ENCODE data around the gene PURB. TPM values are rescaled to one million over a fixed set of nuclear protein-coding genes. Genes with fewer than 3 reads are reported as not detected.

Gene PURB
- total RNA-seq, 1 experiment from 2014 or later: 26.3 TPM

- no peak for TF ChIP-seq CTCF (IDR thresholded peaks at IDR 0.05; ENCODE audit: insufficient read depth in 1 of 2, low read depth in 1 of 2, low read length in 1 of 2, severe bottlenecking in 1 of 2, unreplicated experiment in 1 of 2)
- H3K9me3 Mint-ChIP-seq (ENCODE audit: unreplicated experiment): no peaks in the 10 kb centered on the region
- peak; percentile 50 to 62 for DNase-seq
- no peaks in the 10 kb centered on the region for H3K27me3 Mint-ChIP-seq (ENCODE audit: insufficient read depth, unreplicated experiment)
- intact Hi-C loops (cut with micrococcal nuclease; ENCODE audit: unreplicated experiment): loop anchor here (1.0 to 10.0 kb wide), 4 partner anchors 28 to 100 kb away; partner anchors contain the start of gene H2AZ2
- Histone ChIP-seq H3K4me1 (peaks cover 26% of the 10 kb centered on the region), H3K4me3 (ENCODE audit: low read depth, low read length) (peak overlapping the region; percentile 78), H3K36me3 (ENCODE audit: control insufficient read depth, insufficient read depth, low read length) (no peaks in the 10 kb centered on the region), H3K9me3 (no peaks in the 10 kb centered on the region), H3K27me3 (replicated peaks; ENCODE audit: control insufficient read depth, insufficient read depth, low read length) (no peaks in the 10 kb centered on the region)
- no TSS peak for BruUV-seq (replicated peaks)
- peaks cover 25% of the 10 kb centered on the region for H3K4me1 Mint-ChIP-seq (ENCODE audit: low read depth, unreplicated experiment)
- ChIA-PET POLR2A (interaction anchor here (0.6 to 1.4 kb wide), 10 partner anchors 10 to 278 kb away, joined by 3 to 10 read pairs (median 3); partner anchors contain the start of genes H2AZ2, OGDH and TBRG4), CTCF (interaction anchor here (0.9 to 2.1 kb wide), 4 partner anchors 10 to 115 kb away, joined by 3 to 13 read pairs (median 3); partner anchors contain the start of gene CCM2)
- peak overlapping the region; percentile 96 for H3K4me3 Mint-ChIP-seq (ENCODE audit: unreplicated experiment)
- peak overlapping the region; percentile 100 for H3K27ac Mint-ChIP-seq (ENCODE audit: unreplicated experiment)
- peaks cover 38% of the 10 kb centered on the region for H3K36me3 Mint-ChIP-seq (ENCODE audit: insufficient read depth, unreplicated experiment)
Observed at GRCh38 chr7:44884621-44885393, 523 bp downstream of the PURB start.

GRCh38 chr7:44883961-44884620 lies 1.2 kb downstream of the PURB start:
- no peaks in the 10 kb centered on the region for H3K36me3 ChIP-seq (ENCODE audit: control insufficient read depth, insufficient read depth, low read length)
- Mint-ChIP-seq H3K4me3 (ENCODE audit: unreplicated experiment) (peak overlapping the region; percentile 96), H3K27ac (ENCODE audit: unreplicated experiment) (peak overlapping the region; percentile 100), H3K27me3 (ENCODE audit: insufficient read depth, unreplicated experiment) (no peaks in the 10 kb centered on the region), H3K4me1 (ENCODE audit: low read depth, unreplicated experiment) (peaks cover 25% of the 10 kb centered on the region), H3K36me3 (ENCODE audit: insufficient read depth, unreplicated experiment) (peaks cover 40% of the 10 kb centered on the region), H3K9me3 (ENCODE audit: unreplicated experiment) (no peaks in the 10 kb centered on the region)
- TF ChIP-seq CTCF (IDR thresholded peaks at IDR 0.05; ENCODE audit: insufficient read depth in 1 of 2, low read depth in 1 of 2, low read length in 1 of 2, severe bottlenecking in 1 of 2, unreplicated experiment in 1 of 2): no peak
- H3K27me3 ChIP-seq (replicated peaks; ENCODE audit: control insufficient read depth, insufficient read depth, low read length): no peaks in the 10 kb centered on the region
- POLR2A ChIA-PET: interaction anchor here (0.6 to 1.2 kb wide), 3 partner anchors 83 to 227 kb away, joined by 3 to 10 read pairs (median 3); partner anchors contain the start of gene TBRG4
- TSS peak; percentile 28 for BruUV-seq (replicated peaks)
- intact Hi-C loops (cut with micrococcal nuclease; ENCODE audit: unreplicated experiment): loop anchor here (2.0 to 10.0 kb wide), 2 partner anchors 35 to 101 kb away; partner anchors contain the start of gene H2AZ2
- H3K9me3 ChIP-seq: no peaks in the 10 kb centered on the region
- peak overlapping the region; percentile 78 for H3K4me3 ChIP-seq (ENCODE audit: low read depth, low read length)
- H3K4me1 ChIP-seq: peaks cover 26% of the 10 kb centered on the region
- no peak for DNase-seq
- CTCF ChIA-PET: interaction anchor here (1.0 to 2.1 kb wide), 3 partner anchors 9 to 116 kb away, joined by 3 to 13 read pairs (median 3); partner anchors contain the start of gene CCM2

- intact Hi-C loops (cut with micrococcal nuclease; ENCODE audit: unreplicated experiment): loop anchor here (10.0 kb wide), 1 partner anchor 102 kb away; no protein-coding TSS in a partner anchor
- peaks cover 25% of the 10 kb centered on the region for H3K4me1 Mint-ChIP-seq (ENCODE audit: low read depth, unreplicated experiment)
- no peak overlapping the region for H3K4me3 ChIP-seq (ENCODE audit: low read depth, low read length)
- H3K36me3 Mint-ChIP-seq (ENCODE audit: insufficient read depth, unreplicated experiment): peaks cover 40% of the 10 kb centered on the region
- ChIA-PET CTCF (no interaction called here), POLR2A (no interaction called here)
- H3K27me3 ChIP-seq (replicated peaks; ENCODE audit: control insufficient read depth, insufficient read depth, low read length): no peaks in the 10 kb centered on the region
- no peaks in the 10 kb centered on the region for H3K27me3 Mint-ChIP-seq (ENCODE audit: insufficient read depth, unreplicated experiment)
- H3K27ac Mint-ChIP-seq (ENCODE audit: unreplicated experiment): no peak overlapping the region
- TF ChIP-seq CTCF (IDR thresholded peaks at IDR 0.05; ENCODE audit: insufficient read depth in 1 of 2, low read depth in 1 of 2, low read length in 1 of 2, severe bottlenecking in 1 of 2, unreplicated experiment in 1 of 2): no peak
- H3K4me3 Mint-ChIP-seq (ENCODE audit: unreplicated experiment): peak overlapping the region; percentile 27
- DNase-seq: no peak
- H3K9me3 ChIP-seq: no peaks in the 10 kb centered on the region
- no peaks in the 10 kb centered on the region for H3K9me3 Mint-ChIP-seq (ENCODE audit: unreplicated experiment)
- peaks cover 26% of the 10 kb centered on the region for H3K4me1 ChIP-seq
- no TSS peak for BruUV-seq (replicated peaks)
- no peaks in the 10 kb centered on the region for H3K36me3 ChIP-seq (ENCODE audit: control insufficient read depth, insufficient read depth, low read length)
Observed at GRCh38 chr7:44882899-44883298, 2.4 kb downstream of the PURB start.

All from Caco-2 (cell line).